Brain microvascular endothelial cell (primary cell): ENCODE results near the gene AQP6.
"Not testable (repeated sequence)": the region's sequence is repeated elsewhere in the genome, so short reads cannot be mapped to it uniquely, and the experiment has no call there.

Experiments used
- DNase-seq: peaks from one replicate; pipeline ENCODE4 v3.0.0-alpha.2; 2020
- H3K27ac ChIP-seq: fragments of 250-450 bp; sonication (Bioruptor Pico); 2 replicates; pipeline ENCODE4 v1.5.1; 2020; ENCODE audit warnings: mild to moderate bottlenecking, moderate library complexity
- H3K27me3 ChIP-seq: fragments of 250-450 bp; sonication (Bioruptor Pico); replicated peaks from 2 replicates; pipeline ENCODE4 v1.5.1; 2020; ENCODE audit warnings: mild to moderate bottlenecking
- H3K36me3 ChIP-seq: fragments of 250-450 bp; sonication (Bioruptor Pico); replicated peaks from 2 replicates; pipeline ENCODE4 v1.5.1; 2020; ENCODE audit warnings: mild to moderate bottlenecking
- H3K4me3 ChIP-seq: 2 replicates; pipeline ENCODE4 v1.5.1; 2011; ENCODE audit warnings: low read depth, mild to moderate bottlenecking, control low read depth, low read length, moderate library complexity
- in situ Hi-C: cut with HindIII; loops from 2 replicates; pipeline ENCODE4 v1.10.0; 2017; ENCODE audit warnings: low sequenced_read_pairs, low pct_ligation_motif_present
- TF ChIP-seq, protein P1 (sequence below): IDR thresholded peaks from 2 replicates; pipeline ENCODE4 v1.5.1; 2011; ENCODE audit warnings: low read depth, mild to moderate bottlenecking, moderate library complexity, low read length, control low read depth, inconsistent platforms; ENCODE audit errors: missing control alignments

AQP6 gene

GRCh38 chr12:49985981-49986380 is 13.2 kb downstream of the AQP6 start:
- Histone ChIP-seq H3K27me3 (no peaks in the 10 kb centered on the region), H3K4me3 (no peak overlapping the region), H3K27ac (no peak overlapping the region), H3K36me3 (no peaks in the 10 kb centered on the region)
- TF ChIP-seq, protein P1, sequence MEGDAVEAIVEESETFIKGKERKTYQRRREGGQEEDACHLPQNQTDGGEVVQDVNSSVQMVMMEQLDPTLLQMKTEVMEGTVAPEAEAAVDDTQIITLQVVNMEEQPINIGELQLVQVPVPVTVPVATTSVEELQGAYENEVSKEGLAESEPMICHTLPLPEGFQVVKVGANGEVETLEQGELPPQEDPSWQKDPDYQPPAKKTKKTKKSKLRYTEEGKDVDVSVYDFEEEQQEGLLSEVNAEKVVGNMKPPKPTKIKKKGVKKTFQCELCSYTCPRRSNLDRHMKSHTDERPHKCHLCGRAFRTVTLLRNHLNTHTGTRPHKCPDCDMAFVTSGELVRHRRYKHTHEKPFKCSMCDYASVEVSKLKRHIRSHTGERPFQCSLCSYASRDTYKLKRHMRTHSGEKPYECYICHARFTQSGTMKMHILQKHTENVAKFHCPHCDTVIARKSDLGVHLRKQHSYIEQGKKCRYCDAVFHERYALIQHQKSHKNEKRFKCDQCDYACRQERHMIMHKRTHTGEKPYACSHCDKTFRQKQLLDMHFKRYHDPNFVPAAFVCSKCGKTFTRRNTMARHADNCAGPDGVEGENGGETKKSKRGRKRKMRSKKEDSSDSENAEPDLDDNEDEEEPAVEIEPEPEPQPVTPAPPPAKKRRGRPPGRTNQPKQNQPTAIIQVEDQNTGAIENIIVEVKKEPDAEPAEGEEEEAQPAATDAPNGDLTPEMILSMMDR = no peak
- DNase-seq = no peak
- in situ Hi-C loops = no loop called here

DNA sequence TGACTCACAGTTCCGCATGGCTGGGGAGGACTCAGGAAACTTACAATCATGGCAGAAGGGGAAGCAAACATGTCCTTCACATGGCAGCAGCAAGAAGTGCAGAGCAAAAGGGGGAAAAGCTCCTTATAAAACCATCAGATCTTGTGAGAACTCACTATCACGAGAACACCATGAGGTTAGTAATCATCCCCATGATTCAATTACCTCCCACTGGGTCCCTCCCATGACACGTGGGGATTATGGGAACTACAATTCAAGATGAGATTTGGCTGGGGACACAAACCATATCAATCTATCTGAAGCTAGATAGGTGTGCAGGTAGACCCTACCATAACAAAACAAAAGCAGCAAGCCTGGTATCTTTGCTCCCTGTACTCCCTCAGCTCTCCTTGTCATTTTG is 13.7 kb downstream of the AQP6 start:
- H3K27me3 ChIP-seq, DNase-seq, H3K36me3 ChIP-seq, H3K4me3 ChIP-seq, H3K27ac ChIP-seq, in situ Hi-C loops: not testable (repeated sequence)

DNA sequence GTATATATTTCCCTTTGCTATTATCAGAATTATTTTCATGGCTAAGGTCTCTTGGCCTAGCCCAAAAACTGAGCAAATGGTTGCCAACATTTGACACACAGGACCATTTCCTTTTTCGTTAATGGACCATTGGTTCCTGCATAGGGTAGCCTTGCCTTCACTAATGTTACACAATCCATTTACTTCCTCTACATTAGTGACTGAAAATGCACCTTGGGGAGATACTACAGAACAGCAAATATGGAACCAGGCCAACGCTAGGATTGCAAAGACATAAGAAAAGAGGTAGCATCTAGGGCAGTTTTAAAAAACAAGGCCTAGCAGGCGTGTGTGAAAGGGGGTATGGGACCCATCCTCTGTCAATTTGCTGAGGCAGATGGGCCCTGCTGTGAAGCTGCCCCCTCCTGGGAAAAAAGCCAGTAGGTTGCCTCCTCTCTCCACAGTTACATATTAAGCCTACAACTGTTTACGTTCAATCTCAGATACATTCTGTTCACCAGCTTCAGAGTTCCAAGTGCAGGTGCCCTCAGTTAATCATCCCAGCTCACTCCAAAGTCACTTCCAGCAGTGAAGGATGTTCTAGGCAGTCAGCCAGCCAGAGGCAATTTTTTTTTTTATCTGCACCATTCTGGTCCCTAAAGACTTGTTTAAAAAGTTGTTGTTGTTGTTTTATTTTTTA is 15.0 kb downstream of the AQP6 start:
- H3K36me3 ChIP-seq = peaks cover 10% of the 10 kb centered on the region
- no peak for DNase-seq
- H3K27me3 ChIP-seq = no peaks in the 10 kb centered on the region
- TF ChIP-seq, protein P1 = no peak
- no peak overlapping the region for H3K4me3 ChIP-seq
- in situ Hi-C loops = no loop called here
- no peak overlapping the region for H3K27ac ChIP-seq

DNA sequence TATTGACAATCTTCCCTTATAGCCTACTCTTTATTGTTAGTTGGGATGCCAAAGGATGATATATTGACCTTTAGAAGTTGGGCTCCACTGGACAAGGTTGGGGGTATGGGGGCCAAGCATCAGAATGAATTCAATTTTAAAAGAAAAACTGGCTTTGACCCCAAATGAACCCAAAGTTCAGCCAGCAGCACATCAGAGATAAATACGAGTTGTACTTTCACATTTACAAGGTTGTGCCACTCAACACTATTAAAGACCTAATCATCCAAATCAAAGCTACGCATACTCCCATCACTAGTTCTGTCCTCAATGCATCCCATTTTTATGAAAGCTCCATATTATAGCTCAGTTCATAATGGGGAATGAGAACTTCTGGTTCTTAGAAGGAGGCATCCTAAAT is 16.7 kb downstream of the AQP6 start:
- DNase-seq, H3K27me3 ChIP-seq, H3K4me3 ChIP-seq, H3K27ac ChIP-seq, in situ Hi-C loops: not testable (repeated sequence)
- H3K36me3 ChIP-seq = peaks cover 20% of the 10 kb centered on the region

DNA sequence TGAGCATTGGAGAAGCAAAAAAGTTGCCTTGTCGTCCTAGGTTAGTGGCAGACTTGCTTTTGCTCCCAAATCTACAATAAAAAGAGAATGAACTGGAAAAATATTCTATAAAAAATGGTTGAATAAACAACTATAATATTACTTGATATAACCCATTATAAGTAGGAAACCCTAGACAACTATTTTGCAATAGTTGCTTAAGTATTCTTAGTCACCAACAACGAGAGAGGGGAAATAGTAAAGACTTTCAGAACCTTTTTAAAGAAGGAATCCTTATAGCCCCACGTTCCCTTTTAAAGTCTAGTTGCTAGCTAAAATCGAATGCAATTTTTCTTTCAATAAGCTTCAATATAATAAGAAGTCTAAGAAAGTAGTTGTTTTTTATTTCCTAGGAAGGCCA is 17.5 kb downstream of the AQP6 start:
- peaks cover 23% of the 10 kb centered on the region for H3K36me3 ChIP-seq
- DNase-seq = no peak
- in situ Hi-C loops = no loop called here

DNA sequence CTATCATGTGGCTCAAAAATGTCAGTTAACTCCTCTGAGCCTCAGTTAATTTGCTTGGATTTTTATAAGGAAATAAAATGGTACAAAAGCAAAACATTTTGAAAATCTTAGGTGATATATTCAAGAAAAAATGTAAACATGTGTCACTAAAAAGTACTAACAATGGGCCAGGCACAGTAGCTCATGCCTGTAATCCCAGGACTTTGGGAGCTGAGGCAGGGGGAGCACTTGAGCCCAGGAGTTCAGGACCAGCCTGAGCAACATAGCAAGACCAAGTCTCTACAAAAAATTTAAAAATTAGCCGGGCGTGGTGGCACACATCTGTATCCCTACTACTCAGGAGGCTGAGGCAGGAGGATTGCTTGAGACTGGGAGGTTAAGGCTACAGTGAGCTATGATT is 25.7 kb downstream of the AQP6 start:
- no peak overlapping the region for H3K4me3 ChIP-seq
- H3K27me3 ChIP-seq = no peaks in the 10 kb centered on the region
- DNase-seq = no peak
- peaks cover 27% of the 10 kb centered on the region for H3K36me3 ChIP-seq
- in situ Hi-C loops = no loop called here
- TF ChIP-seq, protein P1 = peak; percentile 25
- no peak overlapping the region for H3K27ac ChIP-seq

More for the DNA sequence above, 17.5 kb downstream of the AQP6 start:
- Histone ChIP-seq H3K27me3 (no peaks in the 10 kb centered on the region), H3K4me3 (no peak overlapping the region), H3K27ac (no peak overlapping the region)
- TF ChIP-seq, protein P1 = no peak

DNA sequence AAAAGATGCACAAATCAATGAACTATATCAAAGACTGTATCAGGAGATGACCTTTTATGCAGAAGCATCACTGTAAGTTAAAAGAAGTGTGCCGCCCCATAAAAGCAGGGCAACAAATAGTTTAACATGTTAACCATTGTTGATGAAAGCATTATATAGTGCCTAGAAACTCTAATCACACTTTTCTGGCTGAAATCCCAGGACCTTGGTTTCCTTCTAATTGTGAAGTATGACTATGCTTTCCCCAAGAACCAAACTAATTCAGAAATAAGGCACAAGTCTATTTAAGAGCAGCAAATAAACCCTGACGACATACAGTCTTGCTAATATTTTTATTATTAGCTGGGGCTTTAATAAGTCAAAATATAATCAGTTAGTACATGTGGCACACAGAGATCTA is 30.8 kb downstream of the AQP6 start:
- Histone ChIP-seq H3K36me3 (peaks cover 5% of the 10 kb centered on the region), H3K27me3 (no peaks in the 10 kb centered on the region), H3K4me3 (no peak overlapping the region), H3K27ac (no peak overlapping the region)
- TF ChIP-seq, protein P1 = no peak
- in situ Hi-C loops = no loop called here
- DNase-seq = no peak
